GM18520 (cell line): ENCODE measurements around the gene METTL1.

Source experiments
- ATAC-seq: cut with Tn5 transposase; IDR thresholded peaks from one replicate; pipeline ENCODE4 v1.9.1; 2021; ENCODE audit not compliant: unreplicated experiment

The METTL1 gene

GRCh38 chr12:57755454-57756372, 16.2 kb downstream of the METTL1 start:
- ATAC-seq = no peak

GRCh38 chr12:57755194-57755453, 16.8 kb downstream of the METTL1 start:
- ATAC-seq = no peak

GRCh38 chr12:57754411-57755193, 17.3 kb downstream of the METTL1 start, which contains the start of gene MARCHF9:
Gene MARCHF9, plus strand, starts transcription at chr12:57755103. Its CDS starts 426 bp downstream, at chr12:57755529.
- peak; percentile 27 for ATAC-seq

- ATAC-seq = no peak
These were observed 18.1 kb downstream of the METTL1 start for GRCh38 chr12:57753756-57754337.

- ATAC-seq = no peak
These were observed 19.3 kb downstream of the METTL1 start for GRCh38 chr12:57752668-57753000.

- peak; percentile 65 for ATAC-seq
These were observed 19.9 kb downstream of the METTL1 start, which contains the start of gene CDK4 for GRCh38 chr12:57751788-57752667. Gene CDK4, minus strand, starts transcription at chr12:57752310. Its CDS starts 593 bp downstream, at chr12:57751717.

- ATAC-seq = no peak
These were observed 20.5 kb downstream of the METTL1 start for GRCh38 chr12:57751432-57751787.

- ATAC-seq = no peak
These were observed 21.1 kb downstream of the METTL1 start for GRCh38 chr12:57750561-57751431.

- ATAC-seq = no peak
These were observed 22.8 kb downstream of the METTL1 start for GRCh38 chr12:57749061-57749460.

GRCh38 chr12:57746025-57746424, 25.9 kb downstream of the METTL1 start:
- no peak for ATAC-seq

- no peak for ATAC-seq
These were observed 26.4 kb downstream of the METTL1 start for GRCh38 chr12:57745485-57745881.

- ATAC-seq = peak; percentile 70
These were observed 27.0 kb downstream of the METTL1 start, which contains the start of gene TSPAN31 for GRCh38 chr12:57744777-57745484. Gene TSPAN31, plus strand, starts transcription at chr12:57745039. Its CDS starts 116 bp downstream, at chr12:57745155.

GRCh38 chr12:57744194-57744776, 27.6 kb downstream of the METTL1 start:
- peak; percentile 19 for ATAC-seq

- no peak for ATAC-seq
These were observed 28.1 kb downstream of the METTL1 start for GRCh38 chr12:57743769-57744168.

- peak; percentile 37 for ATAC-seq
These were observed 29.8 kb downstream of the METTL1 start for GRCh38 chr12:57741844-57742738.

- ATAC-seq = no peak
These were observed 30.5 kb downstream of the METTL1 start for GRCh38 chr12:57741413-57741789.

GRCh38 chr12:57740656-57741412, 31.1 kb downstream of the METTL1 start:
- peak; percentile 40 for ATAC-seq
